Tibial nerve (tissue), 4 donors: Measurements from ENCODE around the gene USP7. TPM values are rescaled to one million over a fixed set of nuclear protein-coding genes. Genes with fewer than 3 reads are reported as not detected.
"Not testable (repeated sequence)": the region's sequence is repeated elsewhere in the genome, so short reads cannot be mapped to it uniquely, and the experiment has no call there.

Experiments
- DNase-seq, 2 donors: peaks; one replicate each; pipeline ENCODE4 v3.0.0-alpha.2; 2019; ENCODE audit warnings: low spot score in 2 of 2
- H3K27ac ChIP-seq, 4 donors: fragments of 200-600 bp; sonication (generic) in 3 of 4; one replicate each; pipeline ENCODE4 v1.5.1; 2017 to 2019; ENCODE audit warnings: mild to moderate bottlenecking in 1 of 4
- H3K27me3 ChIP-seq, 2 donors: fragments of 200-600 bp; sonication (generic) in 1 of 2; one replicate each; pipeline versions ENCODE4 v1.5.1 to v1.6.0; 2017 to 2019
- H3K36me3 ChIP-seq, 3 donors: fragments of 200-600 bp; sonication (generic); one replicate each; pipeline ENCODE4 v1.5.1; 2018 to 2019
- H3K4me1 ChIP-seq, 4 donors: fragments of 200-600 bp; sonication (generic) in 3 of 4; one replicate each; pipeline ENCODE4 v1.5.1; 2017 to 2019
- H3K4me3 ChIP-seq, 4 donors: fragments of 200-600 bp; sonication (generic) in 3 of 4; one replicate each; pipeline ENCODE4 v1.5.1; 2017 to 2019; ENCODE audit warnings: mild to moderate bottlenecking in 1 of 4, moderate library complexity in 1 of 4
- H3K9me3 ChIP-seq, 4 donors: fragments of 200-600 bp; sonication (generic) in 3 of 4; one replicate each; pipeline ENCODE4 v1.5.1; 2017 to 2019
- EP300 ChIP-seq, 2 donors: sonication (generic); formaldehyde crosslinking; IDR thresholded peaks; one replicate each; pipeline ENCODE4 v1.6.1; 2017; ENCODE audit warnings: antibody characterized with exemption in 2 of 2, mild to moderate bottlenecking in 1 of 2
- POLR2A ChIP-seq, 2 donors: fragments of 450-650 bp; IDR thresholded peaks; one replicate each; pipeline ENCODE4 v1.6.1; 2017; ENCODE audit warnings: antibody characterized with exemption in 2 of 2, mild to moderate bottlenecking in 2 of 2, moderate library complexity in 2 of 2
- WGBS, 2 donors: methylation state at CpG; one replicate each; pipeline ENCODE4 v1.1.5; 2018; 5-methylcytosine and 5-hydroxymethylcytosine counted together
- total RNA-seq, 4 donors: library from RNA; depleted of rRNA; stranded (reverse); fragments of >200 nt; gene quantifications; one replicate each; pipeline ENCODE4 v1.1.0, GENCODE V29; 2016
- TF ChIP-seq, protein P1 (sequence below), 5 experiments: fragments of 200-600 bp in 3 of 5; fragments of 450-650 bp in 2 of 5; sonication (generic) in 3 of 5; IDR thresholded peaks; one replicate each; pipeline ENCODE4 v1.5.1; 2016 to 2019; ENCODE audit warnings: antibody characterized with exemption in 5 of 5, mild to moderate bottlenecking in 3 of 5, moderate library complexity in 2 of 5

USP7 gene
- total RNA-seq, 4 donors from 2014 or later, result 83.4 to 114 (median 89.6) TPM

DNA sequence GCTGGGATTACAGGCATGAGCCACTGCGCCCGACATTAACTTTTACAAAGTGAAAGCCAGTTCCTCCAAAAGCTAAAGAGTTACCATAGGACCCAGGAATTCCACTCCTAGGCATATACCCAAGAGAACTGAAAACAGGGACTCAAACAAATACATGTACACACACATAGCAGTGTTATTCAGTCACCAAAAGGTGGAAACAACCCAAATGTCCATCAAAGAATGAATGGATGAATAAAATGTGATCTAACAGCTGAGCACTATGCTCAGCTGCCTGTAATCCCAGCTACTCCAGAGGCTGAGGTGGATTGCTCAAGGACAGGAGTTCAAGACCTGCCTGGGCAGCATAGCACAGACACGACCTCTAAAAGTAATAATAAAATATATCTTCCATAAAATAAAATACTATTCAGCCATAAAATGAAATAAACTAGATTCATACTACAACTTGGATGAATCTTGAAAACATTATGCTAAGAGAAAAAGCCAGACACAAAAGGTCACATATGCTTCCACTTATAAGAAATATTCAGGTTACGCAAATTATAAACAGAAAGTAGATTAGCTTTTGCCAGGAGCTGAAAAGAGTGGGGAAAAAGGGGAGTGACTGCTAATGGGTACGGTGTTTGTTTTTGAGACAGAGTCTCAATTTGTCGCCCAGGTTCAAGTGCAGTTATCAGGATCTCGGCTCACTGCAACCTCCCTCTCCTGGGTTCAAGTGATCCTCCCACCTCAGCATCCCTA, 9.3 kb upstream of the USP7 start:
- H3K36me3 ChIP-seq, result no peaks in the 10 kb centered on the region
- peaks cover 0 to 3% (median 0%) of the 10 kb centered on the region in 4 donors for H3K9me3 ChIP-seq
- no peak overlapping the region for H3K27ac ChIP-seq
- no peaks in the 10 kb centered on the region for H3K27me3 ChIP-seq
- no peak for DNase-seq
- no peak for TF ChIP-seq POLR2A (IDR thresholded peaks at IDR 0.05)
- peak in 1 of 2 donors; percentile 29 for TF ChIP-seq EP300 (IDR thresholded peaks at IDR 0.05)
- TF ChIP-seq, protein P1, sequence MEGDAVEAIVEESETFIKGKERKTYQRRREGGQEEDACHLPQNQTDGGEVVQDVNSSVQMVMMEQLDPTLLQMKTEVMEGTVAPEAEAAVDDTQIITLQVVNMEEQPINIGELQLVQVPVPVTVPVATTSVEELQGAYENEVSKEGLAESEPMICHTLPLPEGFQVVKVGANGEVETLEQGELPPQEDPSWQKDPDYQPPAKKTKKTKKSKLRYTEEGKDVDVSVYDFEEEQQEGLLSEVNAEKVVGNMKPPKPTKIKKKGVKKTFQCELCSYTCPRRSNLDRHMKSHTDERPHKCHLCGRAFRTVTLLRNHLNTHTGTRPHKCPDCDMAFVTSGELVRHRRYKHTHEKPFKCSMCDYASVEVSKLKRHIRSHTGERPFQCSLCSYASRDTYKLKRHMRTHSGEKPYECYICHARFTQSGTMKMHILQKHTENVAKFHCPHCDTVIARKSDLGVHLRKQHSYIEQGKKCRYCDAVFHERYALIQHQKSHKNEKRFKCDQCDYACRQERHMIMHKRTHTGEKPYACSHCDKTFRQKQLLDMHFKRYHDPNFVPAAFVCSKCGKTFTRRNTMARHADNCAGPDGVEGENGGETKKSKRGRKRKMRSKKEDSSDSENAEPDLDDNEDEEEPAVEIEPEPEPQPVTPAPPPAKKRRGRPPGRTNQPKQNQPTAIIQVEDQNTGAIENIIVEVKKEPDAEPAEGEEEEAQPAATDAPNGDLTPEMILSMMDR (IDR thresholded peaks at IDR 0.05), result no peak
- 71 to 72% methylated on average over 7 of the region's 7 CpGs for WGBS, 2 donors
- peaks cover 0 to 3% (median 0%) of the 10 kb centered on the region in 4 donors for H3K4me1 ChIP-seq
- H3K4me3 ChIP-seq, result no peak overlapping the region

DNA sequence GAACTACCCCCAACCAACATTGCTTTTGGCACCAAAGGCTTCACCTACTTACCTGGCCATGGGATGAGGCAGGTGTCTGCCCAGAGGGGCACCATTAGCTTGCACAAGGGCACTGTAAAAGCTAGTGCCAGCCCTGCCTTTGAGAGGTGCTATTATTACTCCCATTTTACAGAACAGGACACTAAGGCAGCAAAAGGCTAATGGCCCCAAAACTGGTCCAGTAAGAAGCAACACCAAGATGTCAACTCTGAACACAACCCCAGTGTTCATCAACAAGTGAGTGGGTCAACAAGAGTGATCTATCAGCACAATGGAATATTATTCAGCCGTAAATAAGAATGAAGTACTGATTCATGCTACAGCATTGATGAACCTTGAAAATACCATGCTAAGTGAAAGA, 7.7 kb upstream of the USP7 start:
- WGBS, 2 donors, result 73 to 95% methylated on average over 1 of the region's 1 CpG
- TF ChIP-seq EP300 (IDR thresholded peaks at IDR 0.05), result no peak
- no peak for TF ChIP-seq POLR2A (IDR thresholded peaks at IDR 0.05)
- TF ChIP-seq, protein P1 (IDR thresholded peaks at IDR 0.05), result no peak
- no peak for DNase-seq
- Histone ChIP-seq H3K36me3 (no peaks in the 10 kb centered on the region), H3K9me3 (no peaks in the 10 kb centered on the region), H3K27me3 (no peaks in the 10 kb centered on the region), H3K4me3 (no peak overlapping the region), H3K4me1 (peaks cover 0 to 3% (median 0%) of the 10 kb centered on the region in 4 donors), H3K27ac (no peak overlapping the region)

DNA sequence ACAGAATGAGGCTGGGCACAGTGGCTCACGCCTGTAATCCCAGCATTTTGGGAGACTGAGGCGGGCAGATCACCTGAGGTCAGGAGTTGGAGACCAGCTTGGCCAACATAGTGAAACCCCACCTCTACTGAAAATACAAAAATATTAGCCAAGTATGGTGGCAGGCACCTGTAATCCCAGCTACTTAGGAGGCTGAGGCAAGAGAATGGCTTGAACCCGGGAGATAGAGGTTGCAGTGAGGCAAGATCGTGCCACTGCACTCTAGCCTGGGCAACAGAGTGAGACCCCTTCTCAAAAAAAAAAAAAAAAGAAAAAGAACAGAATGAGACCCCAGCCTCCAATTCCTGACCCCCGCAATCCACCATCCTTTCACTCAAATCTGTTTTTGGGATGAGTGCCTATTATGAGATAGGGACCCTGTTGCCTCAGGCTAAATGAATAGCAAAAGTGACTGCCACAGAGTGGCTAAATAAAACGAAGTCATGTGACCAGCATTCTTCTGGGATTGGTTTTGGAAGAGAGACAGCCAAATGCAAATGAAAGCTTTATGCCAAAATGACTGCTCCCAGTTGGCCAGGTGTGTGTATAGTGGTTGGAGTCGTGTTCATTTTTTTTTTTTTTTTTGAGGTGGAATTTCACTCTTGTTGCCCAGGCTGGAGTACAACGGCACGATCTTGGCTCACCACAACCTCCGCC, 5.6 kb upstream of the USP7 start:
- 89 to 90% methylated on average over 10 of the region's 10 CpGs for WGBS, 2 donors
- not testable (repeated sequence) for H3K27ac ChIP-seq, DNase-seq, H3K4me3 ChIP-seq, H3K36me3 ChIP-seq, H3K27me3 ChIP-seq, H3K4me1 ChIP-seq, H3K9me3 ChIP-seq

DNA sequence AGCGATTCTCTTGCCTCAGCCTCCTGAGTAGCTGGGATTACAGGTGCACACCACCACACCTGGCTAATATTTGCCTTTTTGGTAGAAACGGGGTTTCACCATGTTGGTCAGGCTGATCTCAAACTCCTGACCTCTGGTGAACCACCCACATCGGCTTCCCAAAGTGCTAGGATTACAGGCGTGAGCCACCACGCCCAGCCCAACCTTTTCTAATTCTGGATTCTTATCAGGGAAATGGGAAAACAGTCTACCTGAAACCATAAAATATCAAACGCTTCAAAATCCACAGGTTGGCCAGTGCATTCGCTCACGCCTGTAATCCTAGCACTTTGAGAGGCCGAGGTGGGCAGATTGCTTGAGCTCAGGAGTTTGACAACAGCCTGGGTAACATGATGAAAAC, 4.3 kb upstream of the USP7 start:
- H3K27ac ChIP-seq, DNase-seq, H3K36me3 ChIP-seq, H3K27me3 ChIP-seq, H3K4me1 ChIP-seq, H3K4me3 ChIP-seq, H3K9me3 ChIP-seq: not testable (repeated sequence)
- 94 to 96% methylated on average over 9 of the region's 9 CpGs for WGBS, 2 donors

DNA sequence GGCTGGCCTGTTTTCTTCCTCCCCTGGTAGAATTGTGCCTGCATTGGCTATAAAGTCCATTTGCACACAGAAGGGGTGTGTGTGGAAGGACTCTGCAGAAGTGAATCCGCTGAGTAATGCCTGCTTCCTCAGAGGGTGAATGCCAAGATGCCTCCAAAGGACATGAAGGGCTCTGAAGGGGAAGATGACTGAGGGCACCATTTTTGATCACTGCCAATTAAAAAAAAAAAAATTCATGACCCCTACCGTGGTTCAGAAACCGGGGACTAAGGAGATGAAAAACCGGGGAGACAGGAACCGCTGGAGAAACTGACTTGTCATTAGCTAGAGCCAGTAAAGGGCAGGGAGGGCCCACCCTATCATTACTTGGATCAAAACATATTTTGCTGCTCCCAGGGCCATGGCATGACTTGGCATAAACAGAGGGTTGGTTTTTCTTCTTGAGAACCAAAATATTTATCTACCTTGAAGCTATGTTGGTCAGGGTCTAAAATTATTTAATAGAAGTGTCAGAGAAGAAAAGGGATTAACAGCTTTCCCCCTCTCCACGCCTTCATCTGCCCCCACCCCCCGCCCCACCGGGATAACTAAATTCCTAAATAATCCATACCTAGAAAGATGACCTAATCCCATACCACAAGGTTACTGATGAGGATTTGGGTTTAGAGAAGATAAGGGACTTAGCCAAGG, 3.6 kb upstream of the USP7 start:
- peaks cover 0 to 10% (median under 1%) of the 10 kb centered on the region in 4 donors for H3K4me1 ChIP-seq
- H3K36me3 ChIP-seq, result no peaks in the 10 kb centered on the region
- H3K27ac ChIP-seq, result peak overlapping the region in 1 of 4 donors; percentile 12
- no peaks in the 10 kb centered on the region for H3K27me3 ChIP-seq
- 48 to 55% methylated on average over 8 of the region's 8 CpGs for WGBS, 2 donors
- H3K4me3 ChIP-seq, result no peak overlapping the region
- no peaks in the 10 kb centered on the region for H3K9me3 ChIP-seq
- no peak for TF ChIP-seq EP300 (IDR thresholded peaks at IDR 0.05)
- TF ChIP-seq POLR2A (IDR thresholded peaks at IDR 0.05), result no peak
- TF ChIP-seq, protein P1 (IDR thresholded peaks at IDR 0.05), result no peak
- no peak for DNase-seq

DNA sequence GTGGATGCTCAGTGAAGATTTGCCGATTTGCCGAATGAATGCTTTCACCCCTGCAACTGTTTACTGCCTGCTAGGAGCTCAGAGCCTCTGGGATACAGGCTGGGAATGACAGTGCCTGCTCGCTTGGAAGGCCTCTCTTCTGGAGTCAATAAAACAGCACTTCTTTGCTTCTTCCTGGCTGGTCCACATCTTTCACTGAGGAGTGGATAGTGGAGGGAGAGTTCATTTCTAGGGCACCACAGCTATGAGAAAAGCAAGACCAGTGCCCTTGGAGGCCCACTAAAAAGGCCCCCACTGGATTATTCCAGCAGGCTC, 3.1 kb upstream of the USP7 start:
- Histone ChIP-seq H3K36me3 (no peaks in the 10 kb centered on the region), H3K27me3 (no peaks in the 10 kb centered on the region), H3K27ac (peak overlapping the region in 1 of 4 donors; percentile 12), H3K9me3 (no peaks in the 10 kb centered on the region), H3K4me1 (peaks cover 0 to 15% (median 6%) of the 10 kb centered on the region in 4 donors), H3K4me3 (no peak overlapping the region)
- no peak for TF ChIP-seq POLR2A (IDR thresholded peaks at IDR 0.05)
- no peak for TF ChIP-seq EP300 (IDR thresholded peaks at IDR 0.05)
- TF ChIP-seq, protein P1 (IDR thresholded peaks at IDR 0.05), result no peak
- 50 to 54% methylated on average over 3 of the region's 3 CpGs for WGBS, 2 donors
- DNase-seq, result no peak
